Breast epithelium (tissue), 3 donors: ENCODE data around the gene SLC39A11.

Experiments
- POLR2A ChIP-seq: fragments of 450-650 bp; IDR thresholded peaks from one replicate; pipeline ENCODE4 v1.6.1; 2016; ENCODE audit warnings: antibody characterized with exemption, mild to moderate bottlenecking, moderate library complexity
- POLR2AphosphoS5 ChIP-seq, 3 donors: sonication (generic); formaldehyde crosslinking; IDR thresholded peaks; one replicate each; pipeline ENCODE4 v1.6.1; 2017; ENCODE audit warnings: antibody characterized with exemption in 3 of 3
- TF ChIP-seq, protein P1 (sequence below), 3 donors: fragments of 450-650 bp; IDR thresholded peaks; one replicate each; pipeline ENCODE4 v1.5.1; 2016 to 2017; ENCODE audit warnings: antibody characterized with exemption in 3 of 3, mild to moderate bottlenecking in 3 of 3, moderate library complexity in 3 of 3

DNA sequence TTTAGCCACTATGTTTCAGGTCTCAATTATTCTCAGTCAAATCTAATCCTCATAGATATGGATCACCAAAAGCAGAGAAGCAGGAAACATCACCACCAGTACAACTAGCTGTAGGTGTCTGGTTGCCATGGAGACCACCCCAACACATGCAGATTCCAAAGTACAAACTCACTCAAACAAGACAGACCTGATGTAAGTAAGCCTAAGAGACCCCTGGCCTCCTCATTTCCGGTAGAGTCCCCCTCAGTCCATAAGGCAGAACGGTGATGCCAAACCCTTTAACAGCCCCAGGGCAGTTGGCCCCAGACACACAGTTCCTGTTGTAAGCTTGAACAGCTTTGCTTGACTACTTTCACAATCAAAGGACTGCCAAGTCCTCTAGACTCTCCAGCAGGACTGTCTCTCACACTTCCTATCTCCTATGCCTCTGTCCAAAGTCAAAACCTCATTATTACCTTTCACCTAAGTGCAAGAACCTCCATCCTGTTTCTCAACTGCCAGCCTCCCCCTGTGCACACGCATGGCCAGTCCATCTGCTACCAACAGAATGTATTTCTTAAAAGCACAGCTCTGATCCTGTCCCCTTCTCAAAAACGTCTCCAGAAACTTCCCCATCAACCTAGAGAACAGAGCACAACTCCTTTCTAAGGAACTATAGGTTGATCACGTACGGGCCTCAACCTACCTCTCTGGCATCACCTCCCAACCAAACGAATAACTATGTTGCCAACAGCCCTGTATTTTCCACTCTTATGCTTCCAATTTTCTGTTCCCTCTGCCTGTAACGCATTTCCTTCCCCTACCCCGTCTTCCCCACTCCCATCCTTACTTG lies 23.9 kb downstream of the SLC39A11 start:
- TF ChIP-seq, protein P1, sequence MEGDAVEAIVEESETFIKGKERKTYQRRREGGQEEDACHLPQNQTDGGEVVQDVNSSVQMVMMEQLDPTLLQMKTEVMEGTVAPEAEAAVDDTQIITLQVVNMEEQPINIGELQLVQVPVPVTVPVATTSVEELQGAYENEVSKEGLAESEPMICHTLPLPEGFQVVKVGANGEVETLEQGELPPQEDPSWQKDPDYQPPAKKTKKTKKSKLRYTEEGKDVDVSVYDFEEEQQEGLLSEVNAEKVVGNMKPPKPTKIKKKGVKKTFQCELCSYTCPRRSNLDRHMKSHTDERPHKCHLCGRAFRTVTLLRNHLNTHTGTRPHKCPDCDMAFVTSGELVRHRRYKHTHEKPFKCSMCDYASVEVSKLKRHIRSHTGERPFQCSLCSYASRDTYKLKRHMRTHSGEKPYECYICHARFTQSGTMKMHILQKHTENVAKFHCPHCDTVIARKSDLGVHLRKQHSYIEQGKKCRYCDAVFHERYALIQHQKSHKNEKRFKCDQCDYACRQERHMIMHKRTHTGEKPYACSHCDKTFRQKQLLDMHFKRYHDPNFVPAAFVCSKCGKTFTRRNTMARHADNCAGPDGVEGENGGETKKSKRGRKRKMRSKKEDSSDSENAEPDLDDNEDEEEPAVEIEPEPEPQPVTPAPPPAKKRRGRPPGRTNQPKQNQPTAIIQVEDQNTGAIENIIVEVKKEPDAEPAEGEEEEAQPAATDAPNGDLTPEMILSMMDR (IDR thresholded peaks at IDR 0.05) = no peak
- TF ChIP-seq POLR2A (no peak), POLR2AphosphoS5 (IDR thresholded peaks at IDR 0.05) (peak in 1 of 3 donors; percentile 40)
